IMR-90 (cell line): ENCODE measurements around the gene HSPD1.

Source experiments
- BHLHE40 ChIP-seq: fragments of 150-350 bp; IDR thresholded peaks from 2 replicates; pipeline ENCODE4 v1.6.1; 2016; ENCODE audit warnings: mild to moderate bottlenecking, low read depth, low read length
- CEBPB ChIP-seq: IDR thresholded peaks from 2 replicates; pipeline ENCODE4 v1.6.1; 2012; ENCODE audit warnings: low read depth, low read length, improper control_type of control experiment
- CTCF ChIP-seq: conservative IDR thresholded peaks from 2 replicates; pipeline ENCODE4 v1.5.1; 2012; ENCODE audit warnings: mild to moderate bottlenecking, low read depth, low read length, improper control_type of control experiment
- FOS ChIP-seq: fragments of 150-350 bp; IDR thresholded peaks from 2 replicates; pipeline ENCODE4 v1.6.1; 2016; ENCODE audit warnings: low read depth, low read length
- MXI1 ChIP-seq: IDR thresholded peaks from 2 replicates; pipeline ENCODE4 v1.6.1; 2012; ENCODE audit warnings: low read depth, mild to moderate bottlenecking, low read length, moderate library complexity, borderline replicate concordance
- NFE2L2 ChIP-seq: fragments of 150-350 bp; IDR thresholded peaks from 2 replicates; pipeline ENCODE4 v1.6.1; 2016; ENCODE audit warnings: low read depth, mild to moderate bottlenecking, low read length
- POLR2A ChIP-seq: IDR thresholded peaks from 2 replicates; pipeline ENCODE4 v1.6.1; 2012; ENCODE audit warnings: mild to moderate bottlenecking, low read depth, low read length
- RAD21 ChIP-seq: IDR thresholded peaks from 2 replicates; pipeline ENCODE4 v1.6.1; 2012; ENCODE audit warnings: low read length, improper control_type of control experiment
- RCOR1 ChIP-seq: IDR thresholded peaks from 2 replicates; pipeline ENCODE4 v1.6.1; 2012; ENCODE audit warnings: mild to moderate bottlenecking, low read length, improper control_type of control experiment; ENCODE audit not compliant: insufficient replicate concordance
- RFX5 ChIP-seq: IDR thresholded peaks from 2 replicates; pipeline ENCODE4 v1.8.0; 2012; ENCODE audit warnings: low read depth, mild to moderate bottlenecking, low read length, moderate library complexity
- SMC3 ChIP-seq: fragments of 150-350 bp; IDR thresholded peaks from 2 replicates; pipeline ENCODE4 v1.6.1; 2016; ENCODE audit warnings: low read depth, mild to moderate bottlenecking, antibody characterized with exemption, low read length, moderate library complexity
- USF2 ChIP-seq: fragments of 150-350 bp; IDR thresholded peaks from 2 replicates; pipeline ENCODE4 v1.6.1; 2017; ENCODE audit warnings: mild to moderate bottlenecking, antibody characterized with exemption, low read length, low read depth

- no peak for TF ChIP-seq CTCF
- TF ChIP-seq POLR2A, result no peak
- TF ChIP-seq CEBPB, result no peak
- TF ChIP-seq FOS, result no peak
- TF ChIP-seq MXI1, result no peak
- TF ChIP-seq USF2, result no peak
- TF ChIP-seq BHLHE40, result no peak
- TF ChIP-seq RFX5, result no peak
- TF ChIP-seq SMC3, result no peak
- no peak for TF ChIP-seq RAD21
- no peak for TF ChIP-seq NFE2L2
- no peak for TF ChIP-seq RCOR1
Measured at GRCh38 chr2:197547163-197547900, 47.7 kb upstream of the HSPD1 start.
